Neural cell (in vitro differentiated cells): ENCODE results near the gene ERC2. TPM values are rescaled to one million over a fixed set of nuclear protein-coding genes. Genes with fewer than 3 reads are reported as not detected.

ENCODE experiments used
- H2AFZ ChIP-seq: fragments of 200-600, 300-800 bp; sonication (generic), shearing (Covaris generic); 2 replicates; pipeline ENCODE4 v1.6.0; 2014; ENCODE audit warnings: low read depth, mild to moderate bottlenecking, antibody characterized with exemption, low read length, moderate library complexity
- H3F3A ChIP-seq: fragments of 200-600 bp; shearing (Covaris generic); 2 replicates; pipeline ENCODE4 v1.6.1; 2016; ENCODE audit warnings: mild to moderate bottlenecking, moderate library complexity, mixed read lengths, antibody characterized with exemption, low read length; ENCODE audit not compliant: insufficient read depth, poor library complexity, severe bottlenecking
- H3K27ac ChIP-seq: fragments of 200-600, 300-800 bp; sonication (generic), shearing (Covaris generic); 2 replicates; pipeline ENCODE4 v1.5.1; 2014; ENCODE audit warnings: mild to moderate bottlenecking, low read length, moderate library complexity
- H3K27me3 ChIP-seq: fragments of 300-800, 200-600 bp; sonication (generic), shearing (Covaris generic); 2 replicates; pipeline ENCODE4 v1.6.0; 2014; ENCODE audit warnings: mild to moderate bottlenecking, low read depth, low read length, moderate library complexity; ENCODE audit not compliant: insufficient read depth
- H3K36me3 ChIP-seq: fragments of 300-800, 200-600 bp; sonication (generic), shearing (Covaris generic); 2 replicates; pipeline ENCODE4 v1.5.1; 2014; ENCODE audit warnings: mild to moderate bottlenecking, antibody characterized with exemption, low read length, moderate library complexity; ENCODE audit not compliant: insufficient read depth
- H3K4me2 ChIP-seq: fragments of 300-800, 200-600 bp; sonication (generic), shearing (Covaris generic); 2 replicates; pipeline ENCODE4 v1.6.0; 2014; ENCODE audit warnings: mild to moderate bottlenecking, low read length
- H3K4me3 ChIP-seq: fragments of 300-800, 200-600 bp; sonication (generic), shearing (Covaris generic); 2 replicates; pipeline ENCODE4 v1.5.1; 2014; ENCODE audit warnings: mild to moderate bottlenecking, low read length, moderate library complexity
- H3K79me2 ChIP-seq: fragments of 200-600 bp; shearing (Covaris generic); replicated peaks from 2 replicates; pipeline ENCODE4 v1.6.0; 2014; ENCODE audit warnings: mild to moderate bottlenecking, low read length, moderate library complexity; ENCODE audit not compliant: insufficient read depth
- H3K9ac ChIP-seq: fragments of 300-800, 200-600 bp; sonication (generic), shearing (Covaris generic); 2 replicates; pipeline ENCODE4 v1.6.1; 2016; ENCODE audit warnings: mild to moderate bottlenecking, low read length, mixed read lengths
- H3K9me2 ChIP-seq: fragments of 200-600 bp; shearing (Covaris generic); 2 replicates; pipeline ENCODE4 v1.6.1; 2016; ENCODE audit warnings: mild to moderate bottlenecking, low read length, mixed read lengths; ENCODE audit not compliant: insufficient read depth
- H3K9me3 ChIP-seq: fragments of 200-600, 300-800 bp; sonication (generic), shearing (Covaris generic); 2 replicates; pipeline ENCODE4 v1.6.1; 2016; ENCODE audit warnings: mild to moderate bottlenecking, mixed run types, low read length, moderate library complexity, mixed read lengths
- H4K20me1 ChIP-seq: fragments of 200-600 bp; shearing (Covaris generic); 2 replicates; pipeline ENCODE4 v1.6.1; 2016; ENCODE audit warnings: mild to moderate bottlenecking, mixed run types; ENCODE audit not compliant: insufficient read depth
- CTCF ChIP-seq: fragments of 450-650 bp; IDR thresholded peaks from 2 replicates; pipeline ENCODE4 v1.5.1; 2014; ENCODE audit warnings: antibody characterized with exemption, mild to moderate bottlenecking, moderate library complexity; ENCODE audit not compliant: poor library complexity, severe bottlenecking
- EP300 ChIP-seq: fragments of 450-650 bp; conservative IDR thresholded peaks from 2 replicates; pipeline ENCODE4 v1.6.1; 2014; ENCODE audit warnings: antibody characterized with exemption, mild to moderate bottlenecking, moderate library complexity; ENCODE audit not compliant: poor library complexity, severe bottlenecking
- EZH2 ChIP-seq: fragments of 200-600, 300-800 bp; shearing (Covaris generic), sonication (generic); IDR thresholded peaks from 2 replicates; pipeline ENCODE4 v1.6.1; 2014; ENCODE audit warnings: antibody characterized with exemption, low read length, borderline replicate concordance, mild to moderate bottlenecking; ENCODE audit not compliant: insufficient read depth, poor library complexity, severe bottlenecking
- MXI1 ChIP-seq: fragments of 450-650 bp; conservative IDR thresholded peaks from 2 replicates; pipeline ENCODE4 v1.6.1; 2014; ENCODE audit warnings: antibody characterized with exemption, mild to moderate bottlenecking; ENCODE audit not compliant: poor library complexity, severe bottlenecking
- POLR2AphosphoS5 ChIP-seq: IDR thresholded peaks from 2 replicates; pipeline ENCODE4 v1.6.1; 2012
- RAD21 ChIP-seq: fragments of 450-650 bp; conservative IDR thresholded peaks from 2 replicates; pipeline ENCODE4 v1.6.1; 2014; ENCODE audit warnings: antibody characterized with exemption, mild to moderate bottlenecking, moderate library complexity
- SMC3 ChIP-seq: fragments of 450-650 bp; conservative IDR thresholded peaks from 2 replicates; pipeline ENCODE4 v1.6.1; 2014; ENCODE audit warnings: antibody characterized with exemption, mild to moderate bottlenecking, moderate library complexity; ENCODE audit not compliant: poor library complexity
- TAF1 ChIP-seq: IDR thresholded peaks from 2 replicates; pipeline ENCODE4 v1.6.1; 2012; ENCODE audit warnings: low read depth
- polyA plus RNA-seq: library from polyadenylated mRNA; depleted of rRNA; stranded (reverse); fragments of >200 nt; gene quantifications from 2 replicates; pipeline ENCODE4 v1.2.3, GENCODE V29; 2014
- TF ChIP-seq, protein P1 (sequence below): IDR thresholded peaks from 2 replicates; pipeline ENCODE4 v1.6.1; 2012; ENCODE audit warnings: borderline replicate concordance

Gene ERC2
- polyA plus RNA-seq, 1 donor from 2014 or later = 60.4 TPM

DNA sequence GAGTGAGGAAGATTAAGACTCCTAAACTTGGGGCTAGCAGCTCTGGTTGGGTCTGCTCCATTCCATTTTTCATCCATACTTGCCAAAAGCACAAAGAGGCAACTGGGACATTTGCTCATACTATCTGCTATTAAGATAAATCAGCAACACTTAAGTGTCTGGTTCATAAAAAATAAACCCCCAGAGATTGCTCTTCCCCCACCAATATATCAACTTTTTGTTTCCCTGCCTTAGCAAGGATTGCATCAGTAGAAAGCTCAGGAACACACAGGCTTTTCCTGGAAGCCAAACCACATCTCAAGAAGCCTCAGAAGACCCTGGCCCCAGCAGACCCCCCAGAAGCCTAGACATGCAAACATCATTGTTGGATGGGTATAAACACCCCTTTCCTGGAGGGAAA lies 748.8 kb downstream of the ERC2 start:
- no peak overlapping the region for H2AFZ ChIP-seq
- no peak overlapping the region for H3K9ac ChIP-seq
- TF ChIP-seq, protein P1, sequence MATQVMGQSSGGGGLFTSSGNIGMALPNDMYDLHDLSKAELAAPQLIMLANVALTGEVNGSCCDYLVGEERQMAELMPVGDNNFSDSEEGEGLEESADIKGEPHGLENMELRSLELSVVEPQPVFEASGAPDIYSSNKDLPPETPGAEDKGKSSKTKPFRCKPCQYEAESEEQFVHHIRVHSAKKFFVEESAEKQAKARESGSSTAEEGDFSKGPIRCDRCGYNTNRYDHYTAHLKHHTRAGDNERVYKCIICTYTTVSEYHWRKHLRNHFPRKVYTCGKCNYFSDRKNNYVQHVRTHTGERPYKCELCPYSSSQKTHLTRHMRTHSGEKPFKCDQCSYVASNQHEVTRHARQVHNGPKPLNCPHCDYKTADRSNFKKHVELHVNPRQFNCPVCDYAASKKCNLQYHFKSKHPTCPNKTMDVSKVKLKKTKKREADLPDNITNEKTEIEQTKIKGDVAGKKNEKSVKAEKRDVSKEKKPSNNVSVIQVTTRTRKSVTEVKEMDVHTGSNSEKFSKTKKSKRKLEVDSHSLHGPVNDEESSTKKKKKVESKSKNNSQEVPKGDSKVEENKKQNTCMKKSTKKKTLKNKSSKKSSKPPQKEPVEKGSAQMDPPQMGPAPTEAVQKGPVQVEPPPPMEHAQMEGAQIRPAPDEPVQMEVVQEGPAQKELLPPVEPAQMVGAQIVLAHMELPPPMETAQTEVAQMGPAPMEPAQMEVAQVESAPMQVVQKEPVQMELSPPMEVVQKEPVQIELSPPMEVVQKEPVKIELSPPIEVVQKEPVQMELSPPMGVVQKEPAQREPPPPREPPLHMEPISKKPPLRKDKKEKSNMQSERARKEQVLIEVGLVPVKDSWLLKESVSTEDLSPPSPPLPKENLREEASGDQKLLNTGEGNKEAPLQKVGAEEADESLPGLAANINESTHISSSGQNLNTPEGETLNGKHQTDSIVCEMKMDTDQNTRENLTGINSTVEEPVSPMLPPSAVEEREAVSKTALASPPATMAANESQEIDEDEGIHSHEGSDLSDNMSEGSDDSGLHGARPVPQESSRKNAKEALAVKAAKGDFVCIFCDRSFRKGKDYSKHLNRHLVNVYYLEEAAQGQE = no peak
- no peak for TF ChIP-seq TAF1
- TF ChIP-seq MXI1 = no peak
- TF ChIP-seq EP300 = no peak
- no peak for TF ChIP-seq POLR2AphosphoS5
- TF ChIP-seq CTCF = no peak
- no peak for TF ChIP-seq SMC3
- TF ChIP-seq EZH2 = no peak
- no peak for TF ChIP-seq RAD21
- no peak overlapping the region for H3K4me2 ChIP-seq
- H3K9me2 ChIP-seq = no peaks in the 10 kb centered on the region
- H3K79me2 ChIP-seq = no peaks in the 10 kb centered on the region
- H3K27me3 ChIP-seq = no peaks in the 10 kb centered on the region
- H4K20me1 ChIP-seq = no peaks in the 10 kb centered on the region
- no peak overlapping the region for H3K4me3 ChIP-seq
- H3K36me3 ChIP-seq = no peaks in the 10 kb centered on the region
- no peaks in the 10 kb centered on the region for H3K9me3 ChIP-seq
- H3K27ac ChIP-seq = no peak overlapping the region
- H3F3A ChIP-seq = no peaks in the 10 kb centered on the region

DNA sequence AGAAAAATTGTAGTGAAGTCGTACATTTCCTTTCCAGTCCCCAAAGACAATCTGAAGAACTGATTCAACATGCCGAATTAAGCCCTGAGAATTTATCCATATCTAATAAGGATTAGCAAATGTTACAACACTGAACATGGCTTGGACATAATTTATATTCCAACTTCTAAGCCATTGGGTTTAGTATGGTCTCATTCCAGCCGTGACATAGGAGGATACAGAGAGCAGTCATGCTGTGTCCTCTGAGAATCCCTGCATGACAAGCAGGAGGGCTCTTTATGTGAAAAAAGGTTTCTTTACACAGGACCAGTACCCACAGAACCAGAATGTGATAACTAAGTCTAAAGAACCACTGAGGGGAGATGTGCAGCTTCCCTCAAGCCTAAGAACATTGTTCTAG lies 749.3 kb downstream of the ERC2 start:
- no peaks in the 10 kb centered on the region for H4K20me1 ChIP-seq
- H3K9me3 ChIP-seq = no peaks in the 10 kb centered on the region
- H2AFZ ChIP-seq = no peak overlapping the region
- H3K4me3 ChIP-seq = no peak overlapping the region
- H3F3A ChIP-seq = no peaks in the 10 kb centered on the region
- H3K9me2 ChIP-seq = no peaks in the 10 kb centered on the region
- H3K36me3 ChIP-seq = no peaks in the 10 kb centered on the region
- no peak overlapping the region for H3K27ac ChIP-seq
- TF ChIP-seq, protein P1 = no peak
- TF ChIP-seq MXI1 = no peak
- TF ChIP-seq SMC3 = no peak
- no peak for TF ChIP-seq CTCF
- TF ChIP-seq EP300 = no peak
- no peak for TF ChIP-seq RAD21
- TF ChIP-seq TAF1 = no peak
- TF ChIP-seq EZH2 = no peak
- TF ChIP-seq POLR2AphosphoS5 = no peak
- no peak overlapping the region for H3K9ac ChIP-seq
- no peaks in the 10 kb centered on the region for H3K27me3 ChIP-seq
- H3K79me2 ChIP-seq = no peaks in the 10 kb centered on the region
- H3K4me2 ChIP-seq = no peak overlapping the region
